Adipocyte (in vitro differentiated cells): ENCODE results near the gene ETF1.

Experiments
- DNase-seq: peaks from one replicate; pipeline ENCODE4 v3.0.0-alpha.2; 2015; ENCODE audit warnings: low read depth
- H3K27me3 ChIP-seq: replicated peaks from 2 replicates; pipeline ENCODE4 v1.7.0; 2013; ENCODE audit warnings: mild to moderate bottlenecking, low read length, moderate library complexity; ENCODE audit not compliant: control insufficient read depth, insufficient read depth
- H3K36me3 ChIP-seq: 2 replicates; pipeline ENCODE4 v1.7.0; 2013; ENCODE audit warnings: low read length, mild to moderate bottlenecking, moderate library complexity; ENCODE audit not compliant: control insufficient read depth, insufficient read depth, severe bottlenecking
- H3K4me1 ChIP-seq: 2 replicates; pipeline ENCODE4 v1.7.0; 2013; ENCODE audit warnings: mild to moderate bottlenecking, low read length, moderate library complexity; ENCODE audit not compliant: control insufficient read depth, insufficient read depth
- H3K4me3 ChIP-seq: 2 replicates; pipeline ENCODE4 v1.7.0; 2013; ENCODE audit warnings: mild to moderate bottlenecking, low read length, moderate library complexity
- H3K9ac ChIP-seq: 2 replicates; pipeline ENCODE4 v1.7.0; 2013; ENCODE audit warnings: mild to moderate bottlenecking, low read length, moderate library complexity
- H3K9me3 ChIP-seq: 2 replicates; pipeline ENCODE4 v1.7.0; 2013; ENCODE audit warnings: mild to moderate bottlenecking, low read length, moderate library complexity; ENCODE audit not compliant: control insufficient read depth

ETF1 gene

DNA sequence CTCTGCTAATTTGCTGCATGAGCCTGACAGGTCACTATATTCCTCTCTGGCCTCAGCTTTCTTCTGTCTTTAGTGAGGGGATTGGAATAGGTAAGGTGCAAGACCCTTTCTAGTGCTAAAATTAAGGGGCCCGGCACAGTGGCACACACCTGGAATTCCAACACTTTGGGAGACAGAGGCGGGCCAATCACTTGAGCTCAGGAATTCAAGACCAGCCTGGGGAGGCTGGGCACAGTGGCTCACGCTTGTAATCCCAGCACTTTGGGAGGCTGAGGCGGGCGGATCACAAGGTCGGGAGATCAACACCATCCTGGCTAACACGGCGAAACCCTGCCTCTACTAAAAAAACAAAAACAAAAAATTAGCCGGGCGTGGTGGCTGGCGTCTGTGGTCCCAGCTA lies 40.5 kb downstream of the ETF1 start:
- Histone ChIP-seq H3K27me3 (no peaks in the 10 kb centered on the region), H3K4me3 (no peak overlapping the region), H3K9ac (no peak overlapping the region), H3K36me3 (peaks cover 13% of the 10 kb centered on the region), H3K9me3 (no peaks in the 10 kb centered on the region), H3K4me1 (peaks cover 19% of the 10 kb centered on the region)
- no peak for DNase-seq

DNA sequence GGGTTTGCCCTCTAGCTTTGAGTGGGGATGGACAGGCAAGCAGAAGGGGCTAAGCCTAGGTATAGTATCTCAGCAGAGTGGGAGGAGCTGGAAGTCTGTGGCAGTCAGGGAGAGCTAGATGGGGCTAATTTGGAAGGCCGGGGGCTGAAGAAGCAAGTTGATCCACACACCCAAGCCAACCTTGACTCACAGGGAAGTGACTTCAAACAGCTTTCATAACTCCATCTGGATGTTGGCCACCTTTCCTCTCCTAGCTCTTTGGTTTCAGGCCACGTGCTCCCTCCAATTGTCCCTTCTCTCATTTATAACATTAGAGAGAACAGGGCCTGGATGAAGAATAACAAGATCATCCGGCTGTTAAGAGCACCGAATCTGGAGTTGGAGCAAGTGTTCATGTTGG lies 40.9 kb downstream of the ETF1 start:
- H3K36me3 ChIP-seq, result peaks cover 10% of the 10 kb centered on the region
- no peak overlapping the region for H3K4me3 ChIP-seq
- H3K9me3 ChIP-seq, result no peaks in the 10 kb centered on the region
- DNase-seq, result no peak
- no peaks in the 10 kb centered on the region for H3K27me3 ChIP-seq
- H3K4me1 ChIP-seq, result peaks cover 15% of the 10 kb centered on the region
- no peak overlapping the region for H3K9ac ChIP-seq

DNA sequence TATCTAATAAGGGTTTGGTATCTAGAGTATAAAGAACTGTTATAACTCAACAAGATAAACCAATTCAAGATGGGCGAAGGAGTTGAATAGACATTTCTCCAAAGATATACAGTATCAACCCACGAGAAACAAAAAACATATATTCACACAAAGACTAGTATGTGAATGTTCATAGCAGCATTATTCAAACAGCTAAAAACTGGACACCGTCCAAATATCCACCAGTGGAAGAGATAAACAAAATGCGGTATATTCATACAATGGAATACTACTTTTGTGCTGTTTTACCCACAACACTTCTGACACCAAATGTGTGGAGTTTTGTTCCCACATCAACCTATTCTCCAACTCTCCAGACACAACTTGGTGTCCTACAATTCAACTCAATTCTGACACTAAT lies 44.7 kb downstream of the ETF1 start:
- H3K4me3 ChIP-seq, result no peak overlapping the region
- DNase-seq, result no peak
- no peaks in the 10 kb centered on the region for H3K4me1 ChIP-seq
- no peaks in the 10 kb centered on the region for H3K9me3 ChIP-seq
- no peaks in the 10 kb centered on the region for H3K36me3 ChIP-seq
- no peak overlapping the region for H3K9ac ChIP-seq
- H3K27me3 ChIP-seq, result no peaks in the 10 kb centered on the region

DNA sequence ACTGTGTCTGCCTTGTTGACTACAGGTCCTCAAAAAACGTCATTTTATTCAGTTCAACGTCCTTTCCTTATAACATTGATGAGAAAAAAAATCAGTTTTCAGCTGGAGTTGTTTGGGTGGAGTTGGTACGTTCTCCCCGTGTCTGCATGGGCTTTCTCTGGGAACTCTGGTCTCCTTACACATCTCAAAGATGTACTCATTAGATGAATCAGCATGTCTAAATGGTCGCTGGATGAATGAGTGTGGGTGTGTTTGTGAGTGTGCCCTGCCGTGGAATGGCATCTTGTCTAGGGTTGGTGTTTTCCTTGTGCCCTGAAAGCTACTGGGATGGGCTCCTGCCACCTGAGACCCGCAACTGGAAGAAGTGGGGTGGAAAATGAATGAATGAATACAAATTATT lies 47.7 kb downstream of the ETF1 start:
- no peak for DNase-seq
- H3K9me3 ChIP-seq, result no peaks in the 10 kb centered on the region
- peaks cover 13% of the 10 kb centered on the region for H3K27me3 ChIP-seq
- H3K4me3 ChIP-seq, result no peak overlapping the region
- H3K9ac ChIP-seq, result no peak overlapping the region
- H3K4me1 ChIP-seq, result peaks cover 10% of the 10 kb centered on the region
- no peaks in the 10 kb centered on the region for H3K36me3 ChIP-seq

DNA sequence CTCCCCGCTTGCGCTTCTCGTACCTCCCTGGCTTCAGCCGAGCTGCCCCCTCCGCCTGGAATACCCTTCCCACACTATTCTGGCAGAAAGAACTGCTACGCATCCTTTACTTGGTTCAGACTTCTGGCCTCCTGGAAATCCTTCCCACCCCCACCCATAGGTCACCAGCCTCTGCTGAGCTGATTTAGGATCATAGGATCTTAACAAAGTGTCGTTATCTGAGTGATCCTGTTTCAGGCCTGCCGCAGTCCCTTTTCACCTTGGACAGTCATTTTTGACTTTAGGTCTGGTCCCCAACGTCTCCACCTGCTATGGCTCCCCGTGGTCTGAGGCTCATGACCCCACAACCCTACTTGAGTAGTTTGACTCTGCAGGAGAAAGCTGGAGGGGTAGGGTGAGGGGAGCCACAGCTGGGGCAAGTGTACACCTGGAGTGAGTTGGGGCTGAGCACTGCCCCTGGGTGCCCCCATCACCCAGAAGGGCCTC lies 50.4 kb downstream of the ETF1 start:
- DNase-seq, result no peak
- Histone ChIP-seq H3K9me3 (no peaks in the 10 kb centered on the region), H3K4me1 (peaks cover 13% of the 10 kb centered on the region), H3K36me3 (no peaks in the 10 kb centered on the region), H3K9ac (peak overlapping the region; percentile 73), H3K27me3 (peaks cover 20% of the 10 kb centered on the region), H3K4me3 (peak overlapping the region; percentile 77)

DNA sequence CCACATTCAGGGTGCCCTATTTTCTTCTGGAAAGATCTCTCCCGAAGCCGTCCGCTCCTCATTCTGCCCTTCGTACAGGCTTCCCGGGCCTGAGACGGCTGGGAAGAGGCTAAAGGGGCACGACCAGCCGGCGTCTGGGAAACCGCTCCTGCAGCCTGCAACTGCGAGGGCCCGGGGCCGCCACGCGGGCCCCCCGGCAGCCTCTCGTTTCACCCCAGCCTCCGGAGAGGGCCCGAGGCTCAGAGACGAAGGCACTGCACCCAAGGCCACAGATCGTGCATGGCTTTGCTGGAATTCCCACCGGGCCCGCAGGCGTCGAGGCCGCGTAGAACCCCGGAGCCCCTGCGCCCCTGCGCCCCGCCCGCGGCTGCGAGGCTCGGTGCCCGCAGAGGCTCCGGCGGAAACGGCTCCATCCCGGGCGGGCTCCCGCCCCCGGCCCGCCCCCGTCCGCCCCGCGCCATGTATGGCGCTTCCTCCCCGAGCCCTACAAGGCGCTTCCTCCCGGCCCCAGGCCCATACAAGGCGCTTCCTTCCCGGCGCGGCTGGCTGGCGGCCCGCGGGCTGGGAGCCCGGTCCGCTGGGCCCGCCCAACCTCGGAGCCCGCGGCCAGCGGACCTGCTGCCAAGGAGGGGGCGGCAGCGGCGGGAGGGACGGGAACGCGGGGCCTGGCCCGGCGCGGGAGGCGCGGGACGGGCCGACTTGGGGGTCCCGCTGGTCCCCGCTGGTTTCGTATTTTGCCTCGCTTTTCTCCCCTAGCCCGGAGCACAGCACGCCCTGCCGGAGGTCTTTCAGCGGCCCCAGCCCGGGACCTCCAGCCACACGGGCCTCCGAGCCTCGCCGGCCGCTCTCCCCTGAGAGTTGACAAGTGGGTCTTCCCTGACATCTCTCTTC lies 51.1 kb downstream of the ETF1 start:
- H3K9ac ChIP-seq, result peak overlapping the region; percentile 73
- DNase-seq, result peak; percentile 97
- peaks cover 13% of the 10 kb centered on the region for H3K4me1 ChIP-seq
- H3K36me3 ChIP-seq, result no peaks in the 10 kb centered on the region
- peak overlapping the region; percentile 77 for H3K4me3 ChIP-seq
- no peaks in the 10 kb centered on the region for H3K9me3 ChIP-seq
- peaks cover 20% of the 10 kb centered on the region for H3K27me3 ChIP-seq

DNA sequence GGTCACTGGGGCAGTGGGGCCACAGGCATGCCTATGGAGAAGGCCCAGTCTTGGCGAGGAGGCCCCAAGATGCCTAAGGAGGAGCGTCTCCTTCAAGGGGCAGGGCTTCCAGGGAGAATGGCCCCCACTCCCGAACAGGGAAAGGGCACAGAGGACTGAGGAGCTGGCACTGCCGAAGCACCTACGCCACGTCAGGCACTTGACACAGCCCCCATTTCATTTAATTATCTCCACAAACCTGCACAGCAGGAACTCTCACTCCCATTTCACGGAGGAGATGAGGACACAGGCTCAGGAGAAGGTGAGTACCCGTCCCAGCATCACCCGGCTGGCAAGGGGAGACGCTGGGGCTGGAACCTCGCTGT lies 51.8 kb downstream of the ETF1 start:
- H3K4me1 ChIP-seq, result peaks cover 13% of the 10 kb centered on the region
- H3K4me3 ChIP-seq, result peak overlapping the region; percentile 77
- no peaks in the 10 kb centered on the region for H3K36me3 ChIP-seq
- peaks cover 20% of the 10 kb centered on the region for H3K27me3 ChIP-seq
- H3K9me3 ChIP-seq, result no peaks in the 10 kb centered on the region
- peak overlapping the region; percentile 69 for H3K9ac ChIP-seq
- no peak for DNase-seq

DNA sequence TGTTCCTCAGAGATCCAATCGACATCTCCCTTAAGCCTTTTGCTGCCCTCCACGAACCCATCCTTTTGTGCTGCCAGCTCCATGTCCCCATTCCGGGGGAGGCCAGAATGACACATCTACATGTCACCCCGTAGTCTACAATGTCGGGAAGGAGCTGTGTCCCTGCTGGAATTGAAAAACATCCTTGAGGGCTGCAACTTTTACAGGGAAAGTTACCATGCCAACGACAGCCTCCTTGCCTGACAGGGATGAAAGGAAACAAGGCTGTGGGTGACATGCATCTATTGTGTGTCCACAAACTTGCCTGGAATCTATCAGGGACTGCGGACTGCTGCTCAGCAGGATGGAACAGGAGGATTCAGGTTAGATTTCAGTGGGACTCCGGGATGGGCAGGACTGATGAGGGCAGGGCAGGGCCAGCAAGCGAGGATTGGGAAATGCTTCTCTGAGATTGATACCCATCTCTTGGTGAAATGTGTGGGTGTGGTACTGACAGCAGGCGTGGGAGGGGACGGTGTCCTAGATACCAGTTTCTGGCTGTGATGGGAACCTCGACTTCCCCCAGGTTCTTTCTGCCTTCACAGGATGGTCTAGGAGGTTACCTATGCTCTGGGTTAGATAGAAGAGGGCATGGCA lies 52.3 kb downstream of the ETF1 start:
- Histone ChIP-seq H3K4me3 (no peak overlapping the region), H3K36me3 (no peaks in the 10 kb centered on the region), H3K27me3 (peaks cover 20% of the 10 kb centered on the region), H3K4me1 (peaks cover 13% of the 10 kb centered on the region), H3K9ac (no peak overlapping the region), H3K9me3 (no peaks in the 10 kb centered on the region)
- no peak for DNase-seq

DNA sequence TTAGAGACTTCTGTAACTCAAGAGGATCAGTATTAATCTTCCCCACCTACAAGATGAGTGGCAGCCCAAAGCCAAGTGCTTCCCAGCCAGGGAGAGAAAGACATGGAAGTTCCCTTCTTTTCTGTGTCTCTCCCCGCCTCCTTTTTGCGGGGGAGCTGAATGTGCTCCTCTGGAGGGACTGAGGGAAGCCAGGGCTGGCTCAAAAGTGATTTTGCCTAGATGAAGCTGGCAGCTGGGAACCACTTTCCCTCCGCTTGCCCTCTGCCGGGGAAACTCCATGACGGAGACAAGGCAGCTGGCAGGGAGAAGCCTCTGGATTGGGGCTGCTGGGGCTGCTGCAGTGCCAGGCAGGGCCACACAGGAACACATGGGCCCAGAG lies 53.4 kb downstream of the ETF1 start:
- Histone ChIP-seq H3K9me3 (no peaks in the 10 kb centered on the region), H3K27me3 (peaks cover 20% of the 10 kb centered on the region), H3K4me1 (peaks cover 13% of the 10 kb centered on the region), H3K9ac (no peak overlapping the region), H3K4me3 (no peak overlapping the region), H3K36me3 (no peaks in the 10 kb centered on the region)
- DNase-seq, result no peak

DNA sequence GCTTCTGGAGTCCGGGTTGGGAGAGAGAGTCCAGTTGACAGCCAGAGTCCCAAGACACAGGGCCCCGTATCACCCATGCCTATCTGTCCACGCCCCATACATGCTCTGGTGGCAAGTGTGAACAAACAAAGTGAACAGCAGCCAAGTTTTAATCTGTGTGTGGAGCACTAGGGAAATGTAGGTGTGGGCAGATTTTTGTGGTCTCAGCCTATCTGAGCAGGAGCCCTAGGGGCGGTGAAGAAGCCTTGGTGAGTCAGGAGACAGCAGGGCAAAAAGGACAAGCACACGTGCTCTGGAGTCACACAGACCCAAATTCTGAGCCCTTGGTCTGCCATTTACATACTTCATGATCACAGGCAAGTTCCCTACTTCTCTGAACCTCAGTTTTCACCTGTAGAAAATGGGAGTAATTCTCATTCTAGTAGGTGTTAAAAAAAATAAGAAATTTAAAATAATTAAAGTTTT lies 54.5 kb downstream of the ETF1 start:
- Histone ChIP-seq H3K27me3 (peaks cover 20% of the 10 kb centered on the region), H3K4me3 (no peak overlapping the region), H3K9ac (no peak overlapping the region), H3K36me3 (no peaks in the 10 kb centered on the region), H3K4me1 (peaks cover 13% of the 10 kb centered on the region), H3K9me3 (no peaks in the 10 kb centered on the region)
- DNase-seq, result peak; percentile 41

DNA sequence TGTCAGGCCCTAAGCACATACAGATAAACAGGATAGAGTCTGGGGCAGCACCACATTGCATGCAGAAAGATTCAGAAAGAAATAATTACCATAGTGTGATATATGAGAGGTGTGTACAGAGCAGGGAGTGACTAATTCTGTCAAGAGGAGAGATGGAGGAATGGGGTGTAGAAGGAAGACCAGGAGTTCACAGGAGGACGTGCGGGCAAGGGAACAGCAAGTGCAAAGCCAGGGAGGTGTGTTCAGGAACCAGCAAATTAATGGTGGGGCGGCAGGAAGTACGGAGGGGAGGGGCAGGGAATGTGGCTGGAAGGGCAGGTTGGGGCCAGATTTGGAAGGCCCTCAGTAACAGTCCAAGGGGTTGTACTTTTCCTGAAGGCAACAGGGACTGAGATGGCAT lies 60.4 kb downstream of the ETF1 start:
- no peak for DNase-seq
- Histone ChIP-seq H3K9ac (no peak overlapping the region), H3K27me3 (no peaks in the 10 kb centered on the region), H3K4me1 (no peaks in the 10 kb centered on the region), H3K36me3 (no peaks in the 10 kb centered on the region), H3K4me3 (no peak overlapping the region), H3K9me3 (no peaks in the 10 kb centered on the region)
